ENCODE data around the gene S100PBP. TPM values are rescaled to one million over a fixed set of nuclear protein-coding genes. Genes with fewer than 3 reads are reported as not detected.

The S100PBP gene
- polyA plus RNA-seq, 1 of the 3 experiments (the other 2 are of a cell fraction): 13.2 TPM

DNA sequence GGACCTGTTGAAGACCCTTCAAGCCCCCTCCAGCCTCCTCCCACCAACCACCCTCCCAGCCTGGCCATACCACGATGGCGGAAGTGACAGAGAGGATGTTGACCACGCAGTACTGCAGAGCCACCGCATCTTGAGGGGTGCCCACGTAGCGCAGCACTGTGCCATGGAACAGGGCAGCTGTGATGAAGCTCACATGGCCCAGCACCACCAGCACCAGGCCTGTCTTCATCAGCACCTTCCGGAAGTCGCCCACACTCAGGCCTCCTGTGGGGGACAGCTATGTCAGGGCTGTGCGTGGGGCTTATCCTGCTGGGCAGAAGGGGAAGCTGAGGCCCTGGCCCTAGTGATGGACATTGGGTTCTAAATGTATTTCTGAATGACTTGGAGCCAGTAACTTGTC is 80.6 kb downstream of the S100PBP start:
- H3K9ac ChIP-seq: no peak overlapping the region
- no peak for TF ChIP-seq SMC3 (IDR thresholded peaks at IDR 0.05; ENCODE audit: low read depth, low read length)
- TF ChIP-seq GATA2 (CRISPR knock-in tag; IDR thresholded peaks at IDR 0.05): no peak
- no peak for TF ChIP-seq POLR2AphosphoS5 (IDR thresholded peaks at IDR 0.05; ENCODE audit: low read depth, low read length)
- no peak overlapping the region for H3K4me3 ChIP-seq (ENCODE audit: low read depth in 2 of 2, low read length in 1 of 2)
- H3K79me2 ChIP-seq (ENCODE audit: insufficient read depth): no peaks in the 10 kb centered on the region
- POLR2A ChIA-PET: no interaction called here
- no peaks in the 10 kb centered on the region for H3K9me2 ChIP-seq
- H2AFZ ChIP-seq (ENCODE audit: low read depth): no peak overlapping the region
- peaks cover 7% of the 10 kb centered on the region; the same call in 1 of the 2 replicates for H3K27me3 ChIP-seq (ENCODE audit: insufficient read depth)
- H3K4me1 ChIP-seq (ENCODE audit: control insufficient read depth in 1 of 2, insufficient read depth in 2 of 2, low read depth in 1 of 2, low read length in 1 of 2): peaks cover 0 to 11% of the 10 kb centered on the region in 2 experiments; a peak in 1 of 4 replicates
- CTCF ChIA-PET: interaction anchor here (1.4 to 3.6 kb wide), 3 partner anchors 11 to 35 kb away, joined by 3 to 19 read pairs (median 6); partner anchors contain the start of gene HPCA
- no peak overlapping the region for H3K4me2 ChIP-seq
- no peaks in the 10 kb centered on the region for H4K20me1 ChIP-seq (ENCODE audit: insufficient read depth)
- H3K27ac ChIP-seq (ENCODE audit: low read depth in 2 of 2, low read length in 1 of 2): no peak overlapping the region
- 100% methylated on average over 1 of the region's 9 CpGs for WGBS (ENCODE audit: low lambda C conversion rate)
- H3K9me3 ChIP-seq: no peaks in the 10 kb centered on the region
- H3F3A ChIP-seq (replicated peaks; ENCODE audit: insufficient read depth): no peaks in the 10 kb centered on the region
- DNase-seq: peak; percentile 2
- H3K36me3 ChIP-seq (replicated peaks in 1 of 2; ENCODE audit: control insufficient read depth in 1 of 2, insufficient read depth in 2 of 2, low read length in 1 of 2): no peaks in the 10 kb centered on the region

DNA sequence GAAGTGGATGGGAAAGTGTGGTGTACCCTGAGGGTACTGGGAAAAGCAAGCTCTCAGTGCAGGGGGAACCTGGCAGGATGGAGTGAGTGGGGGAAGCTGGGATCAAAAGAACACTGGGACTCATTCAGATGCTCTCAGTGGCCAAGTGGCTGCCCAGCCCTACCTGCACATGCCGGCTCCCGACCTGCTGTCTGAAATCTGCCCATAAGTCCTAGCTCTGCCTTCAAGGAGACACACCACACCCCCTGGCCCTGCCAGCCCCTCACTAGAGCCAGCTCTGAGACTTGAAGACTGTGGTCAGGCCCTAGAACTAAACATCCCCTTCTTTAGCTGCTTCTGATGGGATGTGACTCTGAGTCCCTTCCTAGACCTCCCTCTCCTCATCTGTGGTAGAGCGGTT is 81.5 kb downstream of the S100PBP start:
- no peaks in the 10 kb centered on the region for H3F3A ChIP-seq (replicated peaks; ENCODE audit: insufficient read depth)
- peaks cover 7% of the 10 kb centered on the region; the same call in 1 of the 2 replicates for H3K27me3 ChIP-seq (ENCODE audit: insufficient read depth)
- H3K9ac ChIP-seq: no peak overlapping the region
- H3K79me2 ChIP-seq (ENCODE audit: insufficient read depth): no peaks in the 10 kb centered on the region
- DNase-seq: peak; percentile 10
- H4K20me1 ChIP-seq (ENCODE audit: insufficient read depth): no peaks in the 10 kb centered on the region
- H3K4me1 ChIP-seq (ENCODE audit: control insufficient read depth in 1 of 2, insufficient read depth in 2 of 2, low read depth in 1 of 2, low read length in 1 of 2): peaks cover 0 to 11% of the 10 kb centered on the region in 2 experiments; a peak in 1 of 4 replicates
- no peak overlapping the region for H3K4me3 ChIP-seq (ENCODE audit: low read depth in 2 of 2, low read length in 1 of 2)
- no peak overlapping the region for H2AFZ ChIP-seq (ENCODE audit: low read depth)
- H3K27ac ChIP-seq (ENCODE audit: low read depth in 2 of 2, low read length in 1 of 2): no peak overlapping the region
- 100% methylated on average over 1 of the region's 3 CpGs for WGBS (ENCODE audit: low lambda C conversion rate)
- H3K9me3 ChIP-seq: no peaks in the 10 kb centered on the region
- CTCF ChIA-PET: interaction anchor here (0.8 to 3.6 kb wide), 6 partner anchors 10 to 187 kb away, joined by 3 to 19 read pairs (median 6); partner anchors contain the start of gene HPCA
- TF ChIP-seq FOXJ3 (CRISPR knock-in tag; IDR thresholded peaks at IDR 0.05): no peak
- no peak for TF ChIP-seq RFX5 (IDR thresholded peaks at IDR 0.05; ENCODE audit: low read length)
- no peaks in the 10 kb centered on the region for H3K36me3 ChIP-seq (replicated peaks in 1 of 2; ENCODE audit: control insufficient read depth in 1 of 2, insufficient read depth in 2 of 2, low read length in 1 of 2)
- no peak overlapping the region for H3K4me2 ChIP-seq
- POLR2A ChIA-PET: no interaction called here
- H3K9me2 ChIP-seq: no peaks in the 10 kb centered on the region

DNA sequence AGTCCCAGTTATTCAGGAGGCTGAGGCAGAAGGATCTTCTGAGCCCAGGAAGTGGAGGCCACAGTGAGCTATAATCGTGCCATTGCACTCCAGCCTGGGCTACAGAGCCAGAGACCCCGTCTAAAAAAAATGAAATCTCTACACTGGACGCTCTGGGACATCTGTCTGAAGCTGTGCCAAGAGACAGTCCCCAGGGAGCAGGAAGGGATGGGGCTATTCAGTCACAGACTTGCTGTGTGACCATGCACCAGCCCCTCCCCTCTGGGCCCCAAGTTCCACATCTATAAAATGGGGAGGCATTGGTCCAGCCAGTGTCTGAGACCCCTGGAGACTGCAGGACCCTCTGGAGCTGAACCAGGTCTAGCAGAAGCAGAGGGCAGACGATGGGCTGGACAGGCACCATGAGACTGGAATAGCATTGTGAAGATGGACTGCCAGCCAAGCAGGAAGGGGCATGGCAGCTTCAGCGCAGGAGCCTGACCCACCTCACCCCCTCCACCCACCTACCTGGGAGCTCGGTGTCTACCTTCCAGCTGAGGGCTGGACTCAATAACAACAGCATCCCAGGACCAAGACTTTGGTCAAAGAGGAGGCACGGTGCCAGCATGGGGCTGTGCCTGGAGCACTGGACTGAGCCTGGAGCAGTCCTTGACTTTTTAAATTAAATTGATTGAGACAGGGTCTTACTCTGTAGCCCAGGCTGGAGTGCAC is 82.3 kb downstream of the S100PBP start:
- DNase-seq: peak; percentile 49
- no peaks in the 10 kb centered on the region for H3K9me2 ChIP-seq
- no peak overlapping the region for H3K27ac ChIP-seq (ENCODE audit: low read depth in 2 of 2, low read length in 1 of 2)
- H3K9me3 ChIP-seq: no peaks in the 10 kb centered on the region
- no peaks in the 10 kb centered on the region for H4K20me1 ChIP-seq (ENCODE audit: insufficient read depth)
- peaks cover 7% of the 10 kb centered on the region; the same call in 1 of the 2 replicates for H3K27me3 ChIP-seq (ENCODE audit: insufficient read depth)
- H3K4me3 ChIP-seq (ENCODE audit: low read depth in 2 of 2, low read length in 1 of 2): no peak overlapping the region
- no peak overlapping the region for H3K9ac ChIP-seq
- CTCF ChIA-PET: interaction anchor here (1.4 to 3.6 kb wide), 5 partner anchors 9 to 186 kb away, joined by 3 to 19 read pairs (median 6); partner anchors contain the start of gene HPCA
- no peaks in the 10 kb centered on the region for H3K36me3 ChIP-seq (replicated peaks in 1 of 2; ENCODE audit: control insufficient read depth in 1 of 2, insufficient read depth in 2 of 2, low read length in 1 of 2)
- H3F3A ChIP-seq (replicated peaks; ENCODE audit: insufficient read depth): no peaks in the 10 kb centered on the region
- H2AFZ ChIP-seq (ENCODE audit: low read depth): no peak overlapping the region
- no peak overlapping the region for H3K4me2 ChIP-seq
- H3K4me1 ChIP-seq (ENCODE audit: control insufficient read depth in 1 of 2, insufficient read depth in 2 of 2, low read depth in 1 of 2, low read length in 1 of 2): peaks cover 0 to 11% of the 10 kb centered on the region in 2 experiments; a peak in 1 of 4 replicates
- POLR2A ChIA-PET: no interaction called here
- 55% methylated on average over 5 of the region's 7 CpGs for WGBS (ENCODE audit: low lambda C conversion rate)
- H3K79me2 ChIP-seq (ENCODE audit: insufficient read depth): no peaks in the 10 kb centered on the region
- TF ChIP-seq, protein P1, sequence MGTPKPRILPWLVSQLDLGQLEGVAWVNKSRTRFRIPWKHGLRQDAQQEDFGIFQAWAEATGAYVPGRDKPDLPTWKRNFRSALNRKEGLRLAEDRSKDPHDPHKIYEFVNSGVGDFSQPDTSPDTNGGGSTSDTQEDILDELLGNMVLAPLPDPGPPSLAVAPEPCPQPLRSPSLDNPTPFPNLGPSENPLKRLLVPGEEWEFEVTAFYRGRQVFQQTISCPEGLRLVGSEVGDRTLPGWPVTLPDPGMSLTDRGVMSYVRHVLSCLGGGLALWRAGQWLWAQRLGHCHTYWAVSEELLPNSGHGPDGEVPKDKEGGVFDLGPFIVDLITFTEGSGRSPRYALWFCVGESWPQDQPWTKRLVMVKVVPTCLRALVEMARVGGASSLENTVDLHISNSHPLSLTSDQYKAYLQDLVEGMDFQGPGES (IDR thresholded peaks at IDR 0.05; ENCODE audit: low read depth, low read length): no peak
- no peak for TF ChIP-seq EP300 (IDR thresholded peaks at IDR 0.05; ENCODE audit: borderline replicate concordance in 1 of 2, low read depth in 1 of 2, low read length in 1 of 2)
- TF ChIP-seq EZH2phosphoT487 (IDR thresholded peaks at IDR 0.05; ENCODE audit: borderline replicate concordance, low read depth): no peak
- TF ChIP-seq POLR2AphosphoS5 (IDR thresholded peaks at IDR 0.05; ENCODE audit: low read depth, low read length): no peak
- no peak for TF ChIP-seq GATA2 (CRISPR knock-in tag; IDR thresholded peaks at IDR 0.05)
- TF ChIP-seq, protein P2, sequence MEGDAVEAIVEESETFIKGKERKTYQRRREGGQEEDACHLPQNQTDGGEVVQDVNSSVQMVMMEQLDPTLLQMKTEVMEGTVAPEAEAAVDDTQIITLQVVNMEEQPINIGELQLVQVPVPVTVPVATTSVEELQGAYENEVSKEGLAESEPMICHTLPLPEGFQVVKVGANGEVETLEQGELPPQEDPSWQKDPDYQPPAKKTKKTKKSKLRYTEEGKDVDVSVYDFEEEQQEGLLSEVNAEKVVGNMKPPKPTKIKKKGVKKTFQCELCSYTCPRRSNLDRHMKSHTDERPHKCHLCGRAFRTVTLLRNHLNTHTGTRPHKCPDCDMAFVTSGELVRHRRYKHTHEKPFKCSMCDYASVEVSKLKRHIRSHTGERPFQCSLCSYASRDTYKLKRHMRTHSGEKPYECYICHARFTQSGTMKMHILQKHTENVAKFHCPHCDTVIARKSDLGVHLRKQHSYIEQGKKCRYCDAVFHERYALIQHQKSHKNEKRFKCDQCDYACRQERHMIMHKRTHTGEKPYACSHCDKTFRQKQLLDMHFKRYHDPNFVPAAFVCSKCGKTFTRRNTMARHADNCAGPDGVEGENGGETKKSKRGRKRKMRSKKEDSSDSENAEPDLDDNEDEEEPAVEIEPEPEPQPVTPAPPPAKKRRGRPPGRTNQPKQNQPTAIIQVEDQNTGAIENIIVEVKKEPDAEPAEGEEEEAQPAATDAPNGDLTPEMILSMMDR (IDR thresholded peaks at IDR 0.05): no peak
- TF ChIP-seq MEF2A (IDR thresholded peaks at IDR 0.05; ENCODE audit: borderline replicate concordance, low read depth): no peak
- TF ChIP-seq FOSL2 (IDR thresholded peaks at IDR 0.05; ENCODE audit: borderline replicate concordance, low read depth): no peak
- TF ChIP-seq JUND (IDR thresholded peaks at IDR 0.05): no peak
- TF ChIP-seq TCF12 (IDR thresholded peaks at IDR 0.05): no peak
- no peak for TF ChIP-seq FOXM1 (IDR thresholded peaks at IDR 0.05; ENCODE audit: low read depth)
- TF ChIP-seq NRF1 (IDR thresholded peaks at IDR 0.05; ENCODE audit: low read depth, low read length): no peak
- TF ChIP-seq, protein P3, sequence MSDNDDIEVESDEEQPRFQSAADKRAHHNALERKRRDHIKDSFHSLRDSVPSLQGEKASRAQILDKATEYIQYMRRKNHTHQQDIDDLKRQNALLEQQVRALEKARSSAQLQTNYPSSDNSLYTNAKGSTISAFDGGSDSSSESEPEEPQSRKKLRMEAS (IDR thresholded peaks at IDR 0.05; ENCODE audit: low read depth): no peak
- no peak for TF ChIP-seq NFIC (IDR thresholded peaks at IDR 0.05; ENCODE audit: borderline replicate concordance)
- no peak for TF ChIP-seq CHD2 (IDR thresholded peaks at IDR 0.05; ENCODE audit: low read length, partially characterized antibody)

Data from SK-N-SH (cell line).